DOHH2 (cell line): ENCODE data around the gene ARMC8.

Experiments
- H3F3A ChIP-seq: fragments of 200-600 bp; sonication (generic), shearing (Covaris generic); 2 replicates; pipeline ENCODE4 v1.6.0; 2016; ENCODE audit warnings: antibody characterized with exemption, mild to moderate bottlenecking; ENCODE audit not compliant: control insufficient read depth, insufficient read depth
- H3K27ac ChIP-seq: fragments of 200-600 bp; sonication (generic); 2 replicates; pipeline ENCODE4 v1.5.1; 2014; ENCODE audit warnings: low read depth, mild to moderate bottlenecking, low read length, moderate library complexity
- H3K27me3 ChIP-seq: fragments of 200-600 bp; sonication (generic); 2 replicates; pipeline ENCODE4 v1.6.1; 2014; ENCODE audit warnings: mild to moderate bottlenecking, low read length, mixed read lengths; ENCODE audit not compliant: control insufficient read depth
- H3K36me3 ChIP-seq: fragments of 200-600 bp; sonication (generic); 2 replicates; pipeline ENCODE4 v1.6.1; 2014; ENCODE audit warnings: mild to moderate bottlenecking, low read length, moderate library complexity, mixed read lengths; ENCODE audit not compliant: control insufficient read depth
- H3K4me1 ChIP-seq: fragments of 200-600 bp; sonication (generic); 2 replicates; pipeline ENCODE4 v1.6.1; 2014; ENCODE audit warnings: mild to moderate bottlenecking, low read length, mixed read lengths; ENCODE audit not compliant: control insufficient read depth
- H3K4me2 ChIP-seq: fragments of 200-600 bp; sonication (generic); 2 replicates; pipeline ENCODE4 v1.6.0; 2014; ENCODE audit warnings: mild to moderate bottlenecking, low read length, moderate library complexity
- H3K4me3 ChIP-seq: fragments of 200-600 bp; sonication (generic); 2 replicates; pipeline ENCODE4 v1.5.1; 2014; ENCODE audit warnings: mild to moderate bottlenecking, low read length, mixed read lengths
- H3K79me2 ChIP-seq: fragments of 200-600 bp; sonication (generic); 2 replicates; pipeline ENCODE4 v1.6.1; 2014; ENCODE audit warnings: mild to moderate bottlenecking, low read length, mixed read lengths; ENCODE audit not compliant: control insufficient read depth
- H3K9me2 ChIP-seq: fragments of 200-600 bp; sonication (generic); replicated peaks from 2 replicates; pipeline ENCODE4 v1.6.1; 2014; ENCODE audit warnings: mild to moderate bottlenecking, low read length, mixed read lengths; ENCODE audit not compliant: control insufficient read depth
- H3K9me3 ChIP-seq: fragments of 200-600 bp; sonication (generic); 2 replicates; pipeline ENCODE4 v1.6.1; 2014; ENCODE audit warnings: antibody characterized with exemption, low read length, mixed read lengths; ENCODE audit not compliant: control insufficient read depth, insufficient read depth
- H4K20me1 ChIP-seq: fragments of 200-600 bp; sonication (generic); 2 replicates; pipeline ENCODE4 v1.6.0; 2014; ENCODE audit warnings: low read depth, mild to moderate bottlenecking, antibody characterized with exemption, low read length, moderate library complexity; ENCODE audit not compliant: control insufficient read depth, insufficient read depth
- EZH2phosphoT487 ChIP-seq: fragments of 200-600 bp; sonication (generic); IDR thresholded peaks from 2 replicates; pipeline ENCODE4 v1.6.1; 2017; ENCODE audit warnings: borderline replicate concordance, mild to moderate bottlenecking, antibody characterized with exemption, low read length, moderate library complexity, mixed read lengths
- TF ChIP-seq, protein P1 (sequence below): fragments of 200-600 bp; sonication (generic); IDR thresholded peaks from one replicate; pipeline ENCODE4 v1.5.1; 2014; ENCODE audit warnings: antibody characterized with exemption, mild to moderate bottlenecking, low read depth, low read length; ENCODE audit not compliant: poor library complexity, severe bottlenecking

ARMC8 gene

DNA sequence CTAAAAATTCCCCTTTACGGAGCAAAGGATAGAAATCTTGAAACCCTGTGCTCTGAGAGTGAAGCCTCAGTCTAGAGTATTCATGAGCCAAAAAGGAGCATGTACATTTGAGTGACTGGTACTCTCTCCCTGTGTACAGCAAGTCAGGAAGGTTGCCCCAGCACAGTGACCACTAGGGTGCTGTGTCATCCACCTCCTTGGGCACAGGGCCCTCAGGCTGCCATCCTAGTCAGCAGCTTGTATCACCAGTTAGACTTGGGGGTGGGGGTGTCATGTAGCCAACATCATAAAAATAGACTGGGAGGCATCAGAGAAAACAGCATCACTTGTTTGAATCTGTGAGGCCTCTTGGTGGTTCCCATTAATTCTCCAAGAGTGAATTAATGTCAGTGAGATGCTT lies 130.6 kb downstream of the ARMC8 start:
- H4K20me1 ChIP-seq, result no peaks in the 10 kb centered on the region
- TF ChIP-seq EZH2phosphoT487, result no peak
- TF ChIP-seq, protein P1, sequence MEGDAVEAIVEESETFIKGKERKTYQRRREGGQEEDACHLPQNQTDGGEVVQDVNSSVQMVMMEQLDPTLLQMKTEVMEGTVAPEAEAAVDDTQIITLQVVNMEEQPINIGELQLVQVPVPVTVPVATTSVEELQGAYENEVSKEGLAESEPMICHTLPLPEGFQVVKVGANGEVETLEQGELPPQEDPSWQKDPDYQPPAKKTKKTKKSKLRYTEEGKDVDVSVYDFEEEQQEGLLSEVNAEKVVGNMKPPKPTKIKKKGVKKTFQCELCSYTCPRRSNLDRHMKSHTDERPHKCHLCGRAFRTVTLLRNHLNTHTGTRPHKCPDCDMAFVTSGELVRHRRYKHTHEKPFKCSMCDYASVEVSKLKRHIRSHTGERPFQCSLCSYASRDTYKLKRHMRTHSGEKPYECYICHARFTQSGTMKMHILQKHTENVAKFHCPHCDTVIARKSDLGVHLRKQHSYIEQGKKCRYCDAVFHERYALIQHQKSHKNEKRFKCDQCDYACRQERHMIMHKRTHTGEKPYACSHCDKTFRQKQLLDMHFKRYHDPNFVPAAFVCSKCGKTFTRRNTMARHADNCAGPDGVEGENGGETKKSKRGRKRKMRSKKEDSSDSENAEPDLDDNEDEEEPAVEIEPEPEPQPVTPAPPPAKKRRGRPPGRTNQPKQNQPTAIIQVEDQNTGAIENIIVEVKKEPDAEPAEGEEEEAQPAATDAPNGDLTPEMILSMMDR, result no peak
- no peak overlapping the region for H3K4me2 ChIP-seq
- no peaks in the 10 kb centered on the region for H3F3A ChIP-seq
- H3K4me3 ChIP-seq, result no peak overlapping the region
- H3K9me3 ChIP-seq, result no peaks in the 10 kb centered on the region
- no peaks in the 10 kb centered on the region for H3K9me2 ChIP-seq
- H3K4me1 ChIP-seq, result peaks cover 3% of the 10 kb centered on the region; the same call in 1 of the 2 replicates
- no peak overlapping the region for H3K27ac ChIP-seq
- no peaks in the 10 kb centered on the region for H3K79me2 ChIP-seq
- H3K27me3 ChIP-seq, result 0 out of 2 replicates have a peak, but pooled peaks cover 2% of the 10 kb centered on the region
- no peaks in the 10 kb centered on the region for H3K36me3 ChIP-seq

- Histone ChIP-seq H3K9me3 (no peaks in the 10 kb centered on the region), H3K27ac (no peak overlapping the region), H3K9me2 (no peaks in the 10 kb centered on the region), H4K20me1 (no peaks in the 10 kb centered on the region), H3K4me3 (no peak overlapping the region), H3K36me3 (no peaks in the 10 kb centered on the region), H3K4me1 (peaks cover 10% of the 10 kb centered on the region), H3K4me2 (no peak overlapping the region), H3F3A (no peaks in the 10 kb centered on the region), H3K79me2 (no peaks in the 10 kb centered on the region), H3K27me3 (0 out of 2 replicates have a peak, but pooled peaks cover 2% of the 10 kb centered on the region)
- no peak for TF ChIP-seq EZH2phosphoT487
- TF ChIP-seq, protein P1, result no peak
Observed at GRCh38 chr3:138323971-138324370, 136.9 kb downstream of the ARMC8 start.

DNA sequence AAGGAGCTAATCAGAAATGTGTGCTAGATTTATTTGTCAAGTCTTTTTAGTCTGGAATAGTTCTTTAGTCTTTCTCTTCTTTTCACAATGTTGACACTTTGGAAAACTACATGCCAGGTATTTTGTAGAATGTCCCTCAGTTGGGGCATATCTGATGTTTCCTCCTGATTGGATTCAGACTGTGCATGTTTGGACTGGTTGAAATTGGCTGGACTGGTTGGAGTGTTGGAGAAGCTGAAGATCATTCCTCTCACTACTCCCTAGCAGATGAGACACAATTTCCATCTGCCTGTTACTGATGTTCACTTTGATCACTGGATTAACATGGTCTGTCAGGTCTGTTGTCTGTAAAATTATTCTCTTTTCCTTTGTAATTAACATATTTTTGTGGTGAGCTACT lies 138.9 kb downstream of the ARMC8 start:
- peaks cover 18% of the 10 kb centered on the region for H3K4me1 ChIP-seq
- H3K36me3 ChIP-seq, result no peaks in the 10 kb centered on the region
- H3K4me2 ChIP-seq, result no peak overlapping the region
- peaks cover 10% of the 10 kb centered on the region for H3K27me3 ChIP-seq
- no peak overlapping the region for H3K27ac ChIP-seq
- no peaks in the 10 kb centered on the region for H4K20me1 ChIP-seq
- H3K9me3 ChIP-seq, result no peaks in the 10 kb centered on the region
- TF ChIP-seq, protein P1, result no peak
- no peak for TF ChIP-seq EZH2phosphoT487
- H3K79me2 ChIP-seq, result no peaks in the 10 kb centered on the region
- H3F3A ChIP-seq, result peaks cover 7% of the 10 kb centered on the region; the same call in 1 of the 2 replicates
- no peak overlapping the region for H3K4me3 ChIP-seq
- no peaks in the 10 kb centered on the region for H3K9me2 ChIP-seq
